Naive thymus-derived CD8-positive, alpha-beta T cell (primary cell): ENCODE results near the gene SUGCT. TPM values are rescaled to one million over a fixed set of nuclear protein-coding genes. Genes with fewer than 3 reads are reported as not detected.

Experiments used
- ATAC-seq, 2 donors: fragments of 150-1000 bp; cut with Tn5 transposase in 1 of 2; sonication (Bioruptor Pico), chemical (Tn5 transposase) in 1 of 2; 1 replicate in 1 of 2; 2 replicates in 1 of 2; pipeline ENCODE4 v1.10.0; 2021; ENCODE audit warnings: mild to moderate bottlenecking in 2 of 2, moderate library complexity in 2 of 2
- POLR2A ChIA-PET: fragments of 350-600 bp; sonication (Branson Sonifier 250); formaldehyde crosslinking; loops from one replicate; lab custom pipeline; 2021; ENCODE audit warnings: antibody characterized with exemption; lab: Charles Lee
- DNase-seq, 10 donors: peaks; one replicate each; pipeline versions ENCODE4 v3.0.0 to v3.0.0-alpha.2; 2020 to 2022
- H3K27ac Mint-ChIP-seq, 10 donors: one replicate each; pipeline ENCODE4 v1.8.0; 2020 to 2022; ENCODE audit warnings: mild to moderate bottlenecking in 10 of 10, mixed read lengths in 10 of 10, moderate library complexity in 4 of 10, inconsistent platforms in 1 of 10
- H3K27me3 Mint-ChIP-seq, 5 donors: one replicate each; pipeline ENCODE4 v1.8.0; 2021 to 2022; ENCODE audit warnings: mixed read lengths in 5 of 5
- H3K36me3 Mint-ChIP-seq, 3 donors: one replicate each; pipeline ENCODE4 v1.8.0; 2020 to 2022; ENCODE audit warnings: mixed read lengths in 3 of 3, mild to moderate bottlenecking in 2 of 3, inconsistent platforms in 1 of 3
- H3K4me1 Mint-ChIP-seq, 4 donors: one replicate each; pipeline ENCODE4 v1.8.0; 2021 to 2022; ENCODE audit warnings: mixed read lengths in 4 of 4
- H3K4me3 Mint-ChIP-seq, 10 donors: one replicate each; pipeline ENCODE4 v1.8.0; 2020 to 2022; ENCODE audit warnings: mild to moderate bottlenecking in 10 of 10, mixed read lengths in 10 of 10, moderate library complexity in 6 of 10, inconsistent platforms in 1 of 10
- H3K9me3 Mint-ChIP-seq, 9 donors: one replicate each; pipeline ENCODE4 v1.8.0; 2020 to 2022; ENCODE audit warnings: mixed read lengths in 9 of 9, mild to moderate bottlenecking in 3 of 9, inconsistent platforms in 1 of 9, moderate library complexity in 1 of 9
- polyA plus RNA-seq, 3 donors: library from polyadenylated mRNA; unstranded; fragments of 300-500 nt; fragmentation: Illumina TruSeq; gene quantifications; one replicate each; pipeline ENCODE4 v1.2.3, GENCODE V29; 2021
- total RNA-seq, 8 experiments: library from RNA in 2 of 8; stranded (reverse) in 2 of 8; gene quantifications; one replicate each; pipeline ENCODE4 v1.2.3 and lab custom pipeline; 2021 to 2026

Gene SUGCT
- total and polyA plus RNA-seq, 5 experiments from 2014 or later, result 1.3 to 3.6 (median 2.1) TPM

- no peaks in the 10 kb centered on the region for H3K27me3 Mint-ChIP-seq
- H3K27ac Mint-ChIP-seq, result no peak overlapping the region
- POLR2A ChIA-PET, result no interaction called here
- H3K36me3 Mint-ChIP-seq, result no peaks in the 10 kb centered on the region
- H3K4me1 Mint-ChIP-seq, result peaks cover 11 to 38% (median 17%) of the 10 kb centered on the region in 4 donors
- DNase-seq (no peak), ATAC-seq (no peak)
- no peak overlapping the region for H3K4me3 Mint-ChIP-seq
- H3K9me3 Mint-ChIP-seq, result peaks cover 0 to 2% (median 0%) of the 10 kb centered on the region in 9 donors
Observed at GRCh38 chr7:40698214-40698920, 563.6 kb downstream of the SUGCT start.

- Mint-ChIP-seq H3K9me3 (peaks cover 0 to 2% (median 0%) of the 10 kb centered on the region in 9 donors), H3K4me3 (no peak overlapping the region), H3K27ac (peak overlapping the region in 2 of 10 donors; percentile 24 to 53), H3K27me3 (no peaks in the 10 kb centered on the region), H3K36me3 (no peaks in the 10 kb centered on the region), H3K4me1 (peaks cover 11 to 38% (median 17%) of the 10 kb centered on the region in 4 donors)
- POLR2A ChIA-PET, result no interaction called here
- no peak for DNase-seq
- ATAC-seq, result no peak
Observed at GRCh38 chr7:40698921-40699260, 564.1 kb downstream of the SUGCT start.

GRCh38 chr7:40700653-40701421, 566.0 kb downstream of the SUGCT start:
- DNase-seq (peak in 2 of 10 donors; percentile 6 to 12), ATAC-seq (peak; percentile 33 to 55)
- Mint-ChIP-seq H3K27ac (peak overlapping the region in 8 of 10 donors; percentile 6 to 67 (median 49)), H3K4me1 (peaks cover 11 to 38% (median 17%) of the 10 kb centered on the region in 4 donors), H3K36me3 (no peaks in the 10 kb centered on the region), H3K27me3 (no peaks in the 10 kb centered on the region), H3K9me3 (peaks cover 0 to 2% (median 0%) of the 10 kb centered on the region in 9 donors), H3K4me3 (peak overlapping the region in 8 of 10 donors; percentile 18 to 65 (median 40))
- POLR2A ChIA-PET, result no interaction called here

GRCh38 chr7:40701836-40702551, 567.2 kb downstream of the SUGCT start:
- DNase-seq (no peak), ATAC-seq (no peak)
- H3K27me3 Mint-ChIP-seq, result no peaks in the 10 kb centered on the region
- H3K36me3 Mint-ChIP-seq, result no peaks in the 10 kb centered on the region
- no peak overlapping the region for H3K4me3 Mint-ChIP-seq
- H3K9me3 Mint-ChIP-seq, result peaks cover 0 to 2% (median 0%) of the 10 kb centered on the region in 9 donors
- POLR2A ChIA-PET, result no interaction called here
- H3K27ac Mint-ChIP-seq, result peak overlapping the region in 2 of 10 donors; percentile 7 to 22
- H3K4me1 Mint-ChIP-seq, result peaks cover 11 to 38% (median 17%) of the 10 kb centered on the region in 4 donors

- H3K36me3 Mint-ChIP-seq, result no peaks in the 10 kb centered on the region
- H3K27ac Mint-ChIP-seq, result no peak overlapping the region
- POLR2A ChIA-PET, result no interaction called here
- ATAC-seq (no peak), DNase-seq (no peak)
- H3K4me1 Mint-ChIP-seq, result peaks cover 7 to 34% (median 17%) of the 10 kb centered on the region in 4 donors
- H3K4me3 Mint-ChIP-seq, result no peak overlapping the region
- peaks cover 0 to 4% (median 0%) of the 10 kb centered on the region in 5 donors for H3K27me3 Mint-ChIP-seq
- H3K9me3 Mint-ChIP-seq, result peaks cover 0 to 2% (median 0%) of the 10 kb centered on the region in 9 donors
Observed at GRCh38 chr7:40704172-40704571, 569.4 kb downstream of the SUGCT start.

GRCh38 chr7:40706829-40707228, 572.0 kb downstream of the SUGCT start:
- Mint-ChIP-seq H3K4me3 (no peak overlapping the region), H3K27ac (no peak overlapping the region), H3K36me3 (no peaks in the 10 kb centered on the region), H3K4me1 (peaks cover 0 to 10% (median 1%) of the 10 kb centered on the region in 4 donors), H3K27me3 (peaks cover 0 to 4% (median 0%) of the 10 kb centered on the region in 5 donors), H3K9me3 (peaks cover 0 to 2% (median 0%) of the 10 kb centered on the region in 9 donors)
- ATAC-seq, result no peak
- no peak for DNase-seq
- POLR2A ChIA-PET, result no interaction called here

GRCh38 chr7:40709062-40709964, 574.5 kb downstream of the SUGCT start:
- no peak overlapping the region for H3K27ac Mint-ChIP-seq
- ATAC-seq (no peak), DNase-seq (no peak)
- H3K27me3 Mint-ChIP-seq, result peaks cover 0 to 4% (median 0%) of the 10 kb centered on the region in 5 donors
- H3K36me3 Mint-ChIP-seq, result no peaks in the 10 kb centered on the region
- POLR2A ChIA-PET, result no interaction called here
- no peaks in the 10 kb centered on the region for H3K4me1 Mint-ChIP-seq
- H3K4me3 Mint-ChIP-seq, result no peak overlapping the region
- H3K9me3 Mint-ChIP-seq, result peaks cover 0 to 2% (median 0%) of the 10 kb centered on the region in 9 donors

- DNase-seq (no peak), ATAC-seq (no peak)
- no peak overlapping the region for H3K27ac Mint-ChIP-seq
- H3K4me3 Mint-ChIP-seq, result no peak overlapping the region
- POLR2A ChIA-PET, result no interaction called here
- H3K36me3 Mint-ChIP-seq, result no peaks in the 10 kb centered on the region
- H3K9me3 Mint-ChIP-seq, result peaks cover 0 to 4% (median 0%) of the 10 kb centered on the region in 9 donors
- peaks cover 0 to 14% (median 0%) of the 10 kb centered on the region in 5 donors for H3K27me3 Mint-ChIP-seq
- no peaks in the 10 kb centered on the region for H3K4me1 Mint-ChIP-seq
Observed at GRCh38 chr7:40711706-40712105, 576.9 kb downstream of the SUGCT start.

- H3K4me1 Mint-ChIP-seq, result no peaks in the 10 kb centered on the region
- no peaks in the 10 kb centered on the region for H3K36me3 Mint-ChIP-seq
- POLR2A ChIA-PET, result no interaction called here
- no peak overlapping the region for H3K27ac Mint-ChIP-seq
- ATAC-seq, result no peak
- H3K27me3 Mint-ChIP-seq, result peaks cover 0 to 10% (median 0%) of the 10 kb centered on the region in 5 donors
- H3K9me3 Mint-ChIP-seq, result peaks cover 0 to 4% (median 0%) of the 10 kb centered on the region in 9 donors
- no peak for DNase-seq
- no peak overlapping the region for H3K4me3 Mint-ChIP-seq
Observed at GRCh38 chr7:40714363-40715052, 579.7 kb downstream of the SUGCT start.

GRCh38 chr7:40715053-40715430, 580.2 kb downstream of the SUGCT start:
- Mint-ChIP-seq H3K4me1 (no peaks in the 10 kb centered on the region), H3K4me3 (no peak overlapping the region), H3K36me3 (no peaks in the 10 kb centered on the region), H3K27ac (no peak overlapping the region), H3K27me3 (peaks cover 0 to 10% (median 0%) of the 10 kb centered on the region in 5 donors), H3K9me3 (peaks cover 0 to 4% (median 0%) of the 10 kb centered on the region in 9 donors)
- ATAC-seq, result no peak
- DNase-seq, result no peak
- POLR2A ChIA-PET, result no interaction called here

GRCh38 chr7:40716052-40716451, 581.2 kb downstream of the SUGCT start:
- Mint-ChIP-seq H3K36me3 (no peaks in the 10 kb centered on the region), H3K9me3 (peaks cover 0 to 4% (median 0%) of the 10 kb centered on the region in 9 donors), H3K4me3 (no peak overlapping the region), H3K27me3 (peaks cover 0 to 10% (median 0%) of the 10 kb centered on the region in 5 donors), H3K27ac (no peak overlapping the region), H3K4me1 (no peaks in the 10 kb centered on the region)
- DNase-seq, result no peak
- POLR2A ChIA-PET, result no interaction called here
- no peak for ATAC-seq
